Loucy (cell line): ENCODE measurements around the gene PDGFD.

Experiments
- H2AFZ ChIP-seq: fragments of 200-600 bp; sonication (generic); 2 replicates; pipeline ENCODE4 v1.6.0; 2016; ENCODE audit warnings: antibody characterized with exemption, mild to moderate bottlenecking, low read length, moderate library complexity
- H3F3A ChIP-seq: fragments of 200-600 bp; 2 replicates; pipeline ENCODE4 v1.6.0; 2016; ENCODE audit warnings: antibody characterized with exemption, low read depth, mild to moderate bottlenecking
- H3K27me3 ChIP-seq: fragments of 200-600 bp; sonication (generic); 2 replicates; pipeline ENCODE4 v1.6.1; 2014; ENCODE audit warnings: low read length, mild to moderate bottlenecking; ENCODE audit not compliant: insufficient read depth, poor library complexity, severe bottlenecking
- H3K36me3 ChIP-seq: fragments of 200-600 bp; sonication (generic); 2 replicates; pipeline ENCODE4 v1.6.1; 2016; ENCODE audit warnings: low read length; ENCODE audit not compliant: insufficient read depth
- H3K4me1 ChIP-seq: fragments of 200-600 bp; sonication (generic); 2 replicates; pipeline ENCODE4 v1.5.1; 2014; ENCODE audit warnings: low read length, mild to moderate bottlenecking; ENCODE audit not compliant: insufficient read depth, poor library complexity, severe bottlenecking
- H3K4me2 ChIP-seq: fragments of 200-600 bp; sonication (generic); 2 replicates; pipeline ENCODE4 v1.6.0; 2014; ENCODE audit warnings: antibody characterized with exemption, low read length, low read depth, mild to moderate bottlenecking; ENCODE audit not compliant: poor library complexity, severe bottlenecking
- H3K4me3 ChIP-seq: fragments of 200-600 bp; sonication (generic); 2 replicates; pipeline ENCODE4 v1.5.1; 2014; ENCODE audit warnings: low read length, mild to moderate bottlenecking, mixed read lengths; ENCODE audit not compliant: poor library complexity, severe bottlenecking
- H3K79me2 ChIP-seq: fragments of 200-600 bp; sonication (generic); 2 replicates; pipeline ENCODE4 v1.6.1; 2014; ENCODE audit warnings: low read length; ENCODE audit not compliant: insufficient read depth
- H3K9ac ChIP-seq: fragments of 200-600 bp; sonication (generic); 2 replicates; pipeline ENCODE4 v1.6.0; 2014; ENCODE audit warnings: mild to moderate bottlenecking, low read depth, low read length, moderate library complexity; ENCODE audit not compliant: poor library complexity, severe bottlenecking
- H3K9me2 ChIP-seq: fragments of 200-600 bp; sonication (generic); replicated peaks from 2 replicates; pipeline ENCODE4 v1.6.1; 2016; ENCODE audit warnings: low read depth, low read length, mixed read lengths
- H3K9me3 ChIP-seq: fragments of 200-600 bp; sonication (generic); 2 replicates; pipeline ENCODE4 v1.6.1; 2014; ENCODE audit warnings: mild to moderate bottlenecking, antibody characterized with exemption, low read length, low read depth; ENCODE audit not compliant: insufficient read depth
- H4K20me1 ChIP-seq: fragments of 200-600 bp; sonication (generic); 2 replicates; pipeline ENCODE4 v1.6.0; 2014; ENCODE audit warnings: antibody characterized with exemption, low read length, mild to moderate bottlenecking; ENCODE audit not compliant: insufficient read depth, poor library complexity, severe bottlenecking
- EZH2phosphoT487 ChIP-seq: fragments of 200-600 bp; IDR thresholded peaks from 2 replicates; pipeline ENCODE4 v1.6.1; 2018; ENCODE audit warnings: antibody characterized with exemption, mild to moderate bottlenecking, moderate library complexity, borderline replicate concordance
- TF ChIP-seq, protein P1 (sequence below): fragments of 200-600 bp; sonication (generic); conservative IDR thresholded peaks from 2 replicates; pipeline ENCODE4 v1.5.1; 2014; ENCODE audit warnings: mild to moderate bottlenecking, antibody characterized with exemption, low read length

The PDGFD gene

DNA sequence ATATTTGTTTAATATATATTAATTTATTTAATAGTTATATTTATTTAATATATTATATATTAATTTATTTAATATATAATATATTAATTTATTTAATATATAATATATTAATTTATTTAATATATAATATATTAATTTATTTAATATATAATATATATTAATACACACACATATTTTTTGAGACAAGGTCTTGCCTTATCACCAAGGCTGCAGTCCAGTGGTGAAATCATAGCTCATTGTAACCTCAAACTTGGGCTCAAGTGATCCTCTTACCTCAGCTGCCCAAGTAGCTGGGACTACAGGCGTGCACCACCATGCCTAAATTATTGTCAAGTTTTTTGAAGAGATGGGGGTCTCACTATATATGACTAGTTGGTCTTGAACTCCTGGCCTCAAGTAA, 178.9 kb downstream of the PDGFD start:
- Histone ChIP-seq H3K36me3 (no peaks in the 10 kb centered on the region), H3F3A (no peaks in the 10 kb centered on the region), H2AFZ (no peak overlapping the region), H4K20me1 (no peaks in the 10 kb centered on the region), H3K4me1 (no peaks in the 10 kb centered on the region), H3K9ac (no peak overlapping the region), H3K9me2 (no peaks in the 10 kb centered on the region), H3K79me2 (no peaks in the 10 kb centered on the region), H3K27me3 (no peaks in the 10 kb centered on the region), H3K4me3 (no peak overlapping the region), H3K9me3 (no peaks in the 10 kb centered on the region), H3K4me2 (no peak overlapping the region)
- TF ChIP-seq, protein P1, sequence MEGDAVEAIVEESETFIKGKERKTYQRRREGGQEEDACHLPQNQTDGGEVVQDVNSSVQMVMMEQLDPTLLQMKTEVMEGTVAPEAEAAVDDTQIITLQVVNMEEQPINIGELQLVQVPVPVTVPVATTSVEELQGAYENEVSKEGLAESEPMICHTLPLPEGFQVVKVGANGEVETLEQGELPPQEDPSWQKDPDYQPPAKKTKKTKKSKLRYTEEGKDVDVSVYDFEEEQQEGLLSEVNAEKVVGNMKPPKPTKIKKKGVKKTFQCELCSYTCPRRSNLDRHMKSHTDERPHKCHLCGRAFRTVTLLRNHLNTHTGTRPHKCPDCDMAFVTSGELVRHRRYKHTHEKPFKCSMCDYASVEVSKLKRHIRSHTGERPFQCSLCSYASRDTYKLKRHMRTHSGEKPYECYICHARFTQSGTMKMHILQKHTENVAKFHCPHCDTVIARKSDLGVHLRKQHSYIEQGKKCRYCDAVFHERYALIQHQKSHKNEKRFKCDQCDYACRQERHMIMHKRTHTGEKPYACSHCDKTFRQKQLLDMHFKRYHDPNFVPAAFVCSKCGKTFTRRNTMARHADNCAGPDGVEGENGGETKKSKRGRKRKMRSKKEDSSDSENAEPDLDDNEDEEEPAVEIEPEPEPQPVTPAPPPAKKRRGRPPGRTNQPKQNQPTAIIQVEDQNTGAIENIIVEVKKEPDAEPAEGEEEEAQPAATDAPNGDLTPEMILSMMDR, result no peak
- no peak for TF ChIP-seq EZH2phosphoT487

DNA sequence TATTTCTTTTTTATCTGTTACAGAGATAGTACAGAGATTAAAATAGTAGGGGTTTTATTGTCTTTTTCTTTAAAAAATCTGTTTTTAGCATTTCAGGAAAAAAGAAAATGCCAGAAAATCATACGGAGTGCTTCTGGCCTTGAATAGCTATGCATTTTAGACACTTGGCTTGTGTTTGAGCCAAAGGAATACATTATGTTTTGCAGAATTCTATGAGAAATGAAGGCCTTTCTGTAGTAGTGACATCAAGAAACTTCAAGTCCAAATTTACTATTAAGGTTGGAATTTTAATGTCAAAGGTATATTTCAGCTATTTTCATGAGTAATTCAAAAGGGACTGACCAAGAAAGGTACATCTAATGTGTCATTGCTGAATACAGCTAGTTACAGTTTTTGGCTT, 183.8 kb downstream of the PDGFD start:
- no peak overlapping the region for H3K9ac ChIP-seq
- H4K20me1 ChIP-seq, result no peaks in the 10 kb centered on the region
- H3K27me3 ChIP-seq, result no peaks in the 10 kb centered on the region
- H3K9me3 ChIP-seq, result no peaks in the 10 kb centered on the region
- TF ChIP-seq, protein P1, result no peak
- no peak for TF ChIP-seq EZH2phosphoT487
- no peaks in the 10 kb centered on the region for H3K79me2 ChIP-seq
- H3K9me2 ChIP-seq, result no peaks in the 10 kb centered on the region
- H2AFZ ChIP-seq, result no peak overlapping the region
- no peaks in the 10 kb centered on the region for H3K4me1 ChIP-seq
- H3K36me3 ChIP-seq, result no peaks in the 10 kb centered on the region
- no peaks in the 10 kb centered on the region for H3F3A ChIP-seq
- H3K4me3 ChIP-seq, result no peak overlapping the region
- H3K4me2 ChIP-seq, result no peak overlapping the region

DNA sequence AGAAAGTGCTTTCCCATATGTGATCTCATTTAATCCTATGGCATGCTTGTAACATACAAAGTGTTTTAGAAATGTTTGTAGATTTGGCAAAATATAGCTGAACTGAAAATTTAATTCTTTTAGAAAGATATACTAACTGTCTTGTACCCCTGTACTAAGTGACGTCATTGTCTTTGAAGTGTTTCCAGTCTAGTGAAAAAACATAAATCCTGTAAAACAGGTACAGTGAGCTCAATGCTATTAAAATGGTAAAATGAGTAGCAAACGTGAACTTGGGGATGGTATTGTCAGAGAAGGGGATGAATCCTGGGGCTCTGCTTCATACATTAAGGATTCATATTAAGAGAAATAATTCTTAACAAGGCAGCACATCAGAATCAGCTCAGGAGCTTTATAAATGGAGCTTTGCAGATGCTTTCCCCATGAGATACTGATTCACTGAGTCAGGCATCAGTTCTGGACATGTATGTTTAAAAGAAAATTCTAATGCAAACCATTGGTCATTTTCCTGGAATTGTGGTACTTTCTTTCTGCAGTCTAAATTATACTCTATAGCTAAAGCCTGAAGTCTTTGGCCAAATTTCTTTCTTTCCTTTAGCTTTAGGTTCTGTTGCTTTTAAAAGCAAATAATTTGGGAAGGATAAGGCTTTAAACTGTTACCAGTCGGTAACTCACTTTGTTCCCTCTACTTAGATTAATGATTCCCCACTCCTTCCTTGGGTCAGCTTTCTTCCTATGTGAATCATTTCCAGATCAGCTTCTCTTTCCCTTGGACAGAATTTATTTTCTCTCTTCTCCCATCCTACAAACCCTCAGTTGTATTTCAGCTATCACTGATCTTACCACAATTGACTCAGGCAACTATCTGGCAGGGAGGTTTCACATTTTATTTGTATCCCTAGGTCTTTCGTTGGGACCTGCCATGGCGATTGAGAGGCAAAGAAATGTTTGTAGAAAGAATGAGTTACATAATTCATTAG, 185.0 kb downstream of the PDGFD start:
- Histone ChIP-seq H4K20me1 (no peaks in the 10 kb centered on the region), H2AFZ (no peak overlapping the region), H3K9ac (no peak overlapping the region), H3K4me1 (no peaks in the 10 kb centered on the region), H3K27me3 (no peaks in the 10 kb centered on the region), H3K9me2 (no peaks in the 10 kb centered on the region), H3K4me3 (no peak overlapping the region), H3K4me2 (no peak overlapping the region), H3K36me3 (no peaks in the 10 kb centered on the region), H3K9me3 (no peaks in the 10 kb centered on the region), H3F3A (no peaks in the 10 kb centered on the region), H3K79me2 (no peaks in the 10 kb centered on the region)
- TF ChIP-seq, protein P1, result no peak
- no peak for TF ChIP-seq EZH2phosphoT487
